K562 treated with DMSO at 1 percent for 48 hours (cell line): ENCODE results near the gene SYP. TPM values are rescaled to one million over a fixed set of nuclear protein-coding genes. Genes with fewer than 3 reads are reported as not detected.

Experiments used
- total RNA-seq: library from RNA; unstranded; fragments of 300-600 nt; gene quantifications from 2 replicates; pipeline ENCODE4 v1.2.3, GENCODE V29; 2022; ENCODE audit warnings: low replicate concordance; ENCODE audit errors: extremely low read depth

Gene SYP
- total RNA-seq = not detected in 2 replicates

DNA sequence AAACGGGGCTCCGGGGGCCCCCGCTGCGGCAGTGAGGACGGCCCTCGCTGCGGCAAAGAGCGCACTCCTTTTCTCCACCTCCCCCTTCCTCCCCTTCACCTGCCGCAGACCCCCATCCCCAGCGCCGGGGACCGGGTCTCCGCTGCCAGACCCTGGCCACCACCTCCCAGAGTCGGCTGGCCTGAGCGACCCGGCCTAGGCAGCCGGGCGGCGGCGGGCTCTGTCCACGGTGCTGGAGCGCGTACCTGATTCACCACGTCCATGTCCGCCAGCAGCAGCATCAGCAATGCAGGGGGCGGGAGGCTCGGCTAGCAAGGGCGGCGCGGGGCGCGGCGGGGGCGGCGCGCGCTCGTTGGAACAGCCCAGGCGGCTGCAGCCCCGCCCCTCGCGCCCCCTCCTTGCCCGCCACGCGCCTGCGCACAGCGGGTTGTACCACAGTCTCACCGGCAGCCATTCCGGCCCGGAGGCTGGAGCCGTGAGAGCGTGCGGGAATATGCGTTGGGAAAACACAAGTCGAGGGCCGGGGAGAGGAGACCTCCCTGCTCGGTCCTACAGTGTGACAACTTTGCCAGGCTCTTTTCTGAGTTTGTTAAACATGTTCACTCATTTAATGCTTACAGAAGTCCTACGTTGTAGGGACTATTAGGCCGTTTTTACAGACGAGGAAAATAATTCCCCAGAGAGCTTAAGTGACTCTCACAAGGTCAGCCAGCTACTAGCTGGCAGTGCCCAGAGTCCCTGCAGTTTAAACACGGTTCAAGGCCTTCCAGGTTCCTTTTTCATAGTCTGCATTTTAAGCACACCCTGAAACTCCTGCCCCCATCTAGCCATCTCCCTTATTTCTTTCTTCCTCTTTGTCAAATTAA is at the start of gene SYP:
SYP (minus strand) TSS at position 288 of the 866 bp plus-strand sequence; CDS start at position 281, 7 bp downstream.

GRCh38 chrX:49233176-49233575 is 33.2 kb upstream of the SYP start, which contains the start of gene CACNA1F:
Gene CACNA1F, minus strand, starts transcription at chrX:49233340. Its CDS starts 31 bp downstream, at chrX:49233309.

GRCh38 chrX:49186125-49187027 is 13.6 kb downstream of the SYP start, which contains the start of gene PRICKLE3:
Gene PRICKLE3, minus strand, starts transcription at chrX:49186373. Its CDS starts 76 bp downstream, at chrX:49186297.

DNA sequence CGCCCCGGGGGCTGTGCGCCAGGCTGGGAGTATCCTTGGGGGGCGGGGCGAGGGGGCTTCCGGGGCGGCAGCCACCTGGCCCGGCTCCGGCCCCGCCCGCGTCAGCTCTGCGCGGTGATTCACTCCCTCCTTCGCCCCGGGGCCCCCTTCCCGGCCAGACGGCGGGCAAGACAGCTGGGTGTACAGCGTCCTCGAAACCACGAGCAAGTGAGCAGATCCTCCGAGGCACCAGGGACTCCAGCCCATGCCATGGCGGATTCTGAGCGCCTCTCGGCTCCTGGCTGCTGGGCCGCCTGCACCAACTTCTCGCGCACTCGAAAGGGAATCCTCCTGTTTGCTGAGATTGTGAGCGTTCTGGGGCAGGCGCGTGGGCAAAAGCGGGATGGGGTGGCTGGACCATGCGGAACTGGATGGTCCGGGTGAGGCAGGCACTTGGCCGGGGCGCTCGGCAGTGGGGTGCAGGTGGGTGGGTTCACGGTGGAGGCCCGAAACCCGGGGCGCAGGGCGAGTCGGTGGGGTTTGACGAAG is 28.2 kb downstream of the SYP start, which contains the start of gene PLP2:
PLP2 (plus strand) TSS at position 147 of the 528 bp plus-strand sequence; CDS start at position 250, 103 bp downstream.

GRCh38 chrX:49162620-49163019 is 37.4 kb downstream of the SYP start, which contains the start of gene MAGIX:
Gene MAGIX, plus strand, starts transcription at chrX:49162758. Its CDS starts 132 bp downstream, at chrX:49162890.

Other genes starting within 250 kb of the SYP start
- not detected in 2 replicates for gene OTUD5, start 242.6 kb downstream of the SYP start, total RNA-seq
- gene KCND1, start 228.3 kb downstream of the SYP start, total RNA-seq = not detected in 2 replicates
- not detected in 2 replicates for gene GRIPAP1, start 197.9 kb downstream of the SYP start, total RNA-seq
- not detected in 2 replicates for gene TFE3, start 156.8 kb downstream of the SYP start, total RNA-seq
- gene CCDC120, start 141.2 kb downstream of the SYP start, total RNA-seq = not detected in 2 replicates
- not detected in 2 replicates for gene PRAF2, start 126.2 kb downstream of the SYP start, total RNA-seq
- gene WDR45, start 120.3 kb downstream of the SYP start, total RNA-seq = not detected in 2 replicates
- gene GPKOW, start 76.5 kb downstream of the SYP start, total RNA-seq = not detected in 2 replicates
- not detected in 2 replicates for gene MAGIX, start 37.4 kb downstream of the SYP start, total RNA-seq
- not detected in 2 replicates for gene PLP2, start 28.3 kb downstream of the SYP start, total RNA-seq
- gene PRICKLE3, start 13.8 kb downstream of the SYP start, total RNA-seq = not detected in 2 replicates
- not detected in 2 replicates for gene CACNA1F, start 33.1 kb upstream of the SYP start, total RNA-seq
- gene CCDC22, start 35.3 kb upstream of the SYP start, total RNA-seq = not detected in 2 replicates
- gene FOXP3, start 64.5 kb upstream of the SYP start, total RNA-seq = not detected in 2 replicates
- gene PPP1R3F, start 69.6 kb upstream of the SYP start, total RNA-seq = not detected in 2 replicates
- gene GAGE10, start 103.5 kb upstream of the SYP start, total RNA-seq = not detected in 2 replicates
- not detected in 2 replicates for gene GAGE12J, start 121.8 kb upstream of the SYP start, total RNA-seq
- gene GAGE13, start 131.4 kb upstream of the SYP start, total RNA-seq = not detected in 2 replicates